Endothelial cell of umbilical vein (primary cell): ENCODE measurements around the gene CAMK2G. TPM values are rescaled to one million over a fixed set of nuclear protein-coding genes. Genes with fewer than 3 reads are reported as not detected.

ENCODE experiments used
- BruUV-seq: library from RNA; stranded (reverse); fragments of 400-500 nt; replicated peaks from 2 replicates; lab custom pipeline; 2021; lab: Mats Ljungman, UMichigan
- CTCF ChIA-PET: fragments of 300-600, 350-600 bp; sonication (Branson Sonifier 250); formaldehyde crosslinking; loops from one replicate; lab custom pipeline; 2021; ENCODE audit warnings: antibody characterized with exemption, inconsistent platforms; lab: Charles Lee
- POLR2A ChIA-PET: fragments of 300-600, 350-600 bp; sonication (Branson Sonifier 250); formaldehyde crosslinking; loops from one replicate; lab custom pipeline; 2021; ENCODE audit warnings: antibody characterized with exemption, inconsistent platforms; lab: Charles Lee
- DNase-seq: peaks from one replicate; pipeline ENCODE4 v3.0.0-alpha.2; 2011; ENCODE audit warnings: low read depth, low spot score
- FAIRE-seq: peaks from 2 replicates; lab custom pipeline; 2011; peaks lifted over from hg19 to GRCh38; lab: Jason Lieb, UNC
- H2AFZ ChIP-seq: 2 replicates; pipeline ENCODE4 v1.6.0; 2012; ENCODE audit warnings: low read depth, low read length, control low read depth, inconsistent platforms
- H3K27ac ChIP-seq: 2 replicates; pipeline ENCODE4 v1.5.1; 2011; ENCODE audit warnings: low read depth, mild to moderate bottlenecking, control low read depth, low read length, moderate library complexity; ENCODE audit not compliant: insufficient read depth
- H3K27me3 ChIP-seq, 2 experiments: 2 replicates each; pipeline versions ENCODE4 v1.6.0 to v1.6.1; 2011; ENCODE audit warnings: low read length in 2 of 2, mixed read lengths in 1 of 2; ENCODE audit not compliant: control insufficient read depth in 2 of 2, insufficient read depth in 2 of 2
- H3K36me3 ChIP-seq, 2 experiments: 2 replicates in 1 of 2; 3 replicates in 1 of 2; pipeline ENCODE4 v1.5.1; 2011; ENCODE audit warnings: low read length in 2 of 2, mild to moderate bottlenecking in 1 of 2, moderate library complexity in 1 of 2; ENCODE audit not compliant: control insufficient read depth in 2 of 2, insufficient read depth in 2 of 2; ENCODE audit errors: extremely low read depth in 1 of 2
- H3K4me1 ChIP-seq: 3 replicates; pipeline ENCODE4 v1.5.1; 2011; ENCODE audit warnings: mild to moderate bottlenecking, low read length; ENCODE audit not compliant: control insufficient read depth, insufficient read depth; ENCODE audit errors: extremely low read depth
- H3K4me2 ChIP-seq: 2 replicates; pipeline ENCODE4 v1.6.1; 2011; ENCODE audit warnings: low read length, control low read depth, mixed read lengths; ENCODE audit not compliant: insufficient read depth
- H3K4me3 ChIP-seq, 3 experiments: fragments of 200-600 bp in 1 of 3; sonication (generic), shearing (Covaris generic) in 1 of 3; replicated peaks in 1 of 3; 2 replicates each; pipeline ENCODE4 v1.5.1; 2011 to 2016; ENCODE audit warnings: control low read depth in 3 of 3, low read length in 3 of 3, mild to moderate bottlenecking in 2 of 3, inconsistent platforms in 1 of 3, low read depth in 1 of 3, moderate library complexity in 1 of 3; ENCODE audit not compliant: insufficient read depth in 1 of 3
- H3K79me2 ChIP-seq: 2 replicates; pipeline ENCODE4 v1.6.0; 2012; ENCODE audit warnings: low read length, inconsistent platforms; ENCODE audit not compliant: control insufficient read depth, insufficient read depth
- H3K9ac ChIP-seq: replicated peaks from 2 replicates; pipeline ENCODE3; 2011; ENCODE audit warnings: low read length, control low read depth; ENCODE audit not compliant: insufficient read depth; ENCODE audit errors: extremely low read depth
- H3K9me1 ChIP-seq: replicated peaks from 3 replicates; pipeline ENCODE4 v1.6.0; 2011; ENCODE audit warnings: mild to moderate bottlenecking, low read length; ENCODE audit not compliant: control insufficient read depth, insufficient read depth; ENCODE audit errors: extremely low read depth
- H3K9me3 ChIP-seq: replicated peaks from 2 replicates; pipeline ENCODE4 v1.5.1; 2012; ENCODE audit warnings: low read length, inconsistent platforms; ENCODE audit not compliant: control insufficient read depth, insufficient read depth
- H4K20me1 ChIP-seq: replicated peaks from 2 replicates; pipeline ENCODE3; 2011; ENCODE audit warnings: mild to moderate bottlenecking, low read length; ENCODE audit not compliant: control insufficient read depth, insufficient read depth; ENCODE audit errors: extremely low read depth
- CTCF ChIP-seq, 2 donors: IDR thresholded peaks; 1 replicate in 1 of 2; 2 replicates in 1 of 2; pipeline ENCODE4 v1.5.1; 2011; ENCODE audit warnings: low read length in 2 of 2, mild to moderate bottlenecking in 2 of 2, moderate library complexity in 2 of 2, control low read depth in 1 of 2, inconsistent platforms in 1 of 2, low read depth in 1 of 2; ENCODE audit not compliant: insufficient read depth in 1 of 2; ENCODE audit errors: extremely low read depth in 1 of 2
- EZH2 ChIP-seq: IDR thresholded peaks from 2 replicates; pipeline ENCODE4 v1.6.1; 2012; ENCODE audit warnings: borderline replicate concordance, low read depth, mild to moderate bottlenecking, moderate library complexity, low read length, inconsistent platforms; ENCODE audit not compliant: severe bottlenecking
- FOS ChIP-seq: IDR thresholded peaks from 2 replicates; pipeline ENCODE4 v1.6.1; 2011; ENCODE audit warnings: mild to moderate bottlenecking, low read length, moderate library complexity, borderline replicate concordance; ENCODE audit not compliant: insufficient read depth
- GATA2 ChIP-seq: IDR thresholded peaks from 2 replicates; pipeline ENCODE4 v1.7.0; 2011; ENCODE audit warnings: low read depth, mild to moderate bottlenecking, moderate library complexity, mixed read lengths, low read length; ENCODE audit not compliant: insufficient read length, insufficient read depth
- JUN ChIP-seq: IDR thresholded peaks from 2 replicates; pipeline ENCODE4 v1.6.1; 2011; ENCODE audit warnings: borderline replicate concordance, low read depth; ENCODE audit not compliant: insufficient read length, insufficient read depth
- MAX ChIP-seq: IDR thresholded peaks from 2 replicates; pipeline ENCODE4 v1.6.1; 2011; ENCODE audit not compliant: insufficient read depth, insufficient read length
- MYC ChIP-seq: IDR thresholded peaks from one replicate; pipeline ENCODE4 v1.6.1; 2011; ENCODE audit warnings: mild to moderate bottlenecking, low read depth, low read length
- POLR2A ChIP-seq: IDR thresholded peaks from 2 replicates; pipeline ENCODE4 v1.6.1; 2012; ENCODE audit warnings: low read depth, mild to moderate bottlenecking, control low read depth, low read length
- POLR2AphosphoS5 ChIP-seq: IDR thresholded peaks from 2 replicates; pipeline ENCODE4 v1.6.1; 2012; ENCODE audit warnings: low read depth, mild to moderate bottlenecking, control low read depth, low read length, moderate library complexity; ENCODE audit not compliant: insufficient read depth
- dilution Hi-C: fragments of 300-500 bp; cut with MboI; formaldehyde crosslinking; loops from one replicate; pipeline ENCODE4 v1.15.0; 2019; ENCODE audit warnings: low sequenced_read_pairs; ENCODE audit not compliant: extremely low pct_ligation_motif_present
- intact Hi-C: fragments of 100-400 bp; cut with micrococcal nuclease; formaldehyde crosslinking; loops from one replicate; pipeline ENCODE4 v1.10.0; 2022
- polyA plus RNA-seq, 4 experiments: library from polyadenylated mRNA; depleted of rRNA in 3 of 4; stranded (reverse) in 3 of 4; unstranded in 1 of 4; fragments of >200 nt; gene quantifications; 2 replicates each; pipeline versions ENCODE4 v1.2.1 to v1.2.3, GENCODE V29; 2011 to 2012; ENCODE audit warnings: missing spikeins in 1 of 4
- total RNA-seq: library from RNA; stranded (reverse); gene quantifications from 2 replicates; pipeline ENCODE4 v1.2.3, GENCODE V29; 2021

Gene CAMK2G
- total and polyA plus RNA-seq, 2 donors (not counting 3 experiments of a cell fraction or from before 2014, with no cell fraction given): 27.2 to 33.6 TPM

- POLR2A ChIA-PET: no interaction called here
- peaks cover 0 to 14% of the 10 kb centered on the region in 2 experiments for H3K36me3 ChIP-seq
- H3K9me1 ChIP-seq: no peaks in the 10 kb centered on the region
- H2AFZ ChIP-seq: no peak overlapping the region
- no peaks in the 10 kb centered on the region for H3K79me2 ChIP-seq
- H3K4me3 ChIP-seq: no peak overlapping the region
- no peak overlapping the region for H3K9ac ChIP-seq
- TF ChIP-seq FOS (no peak), CTCF (IDR thresholded peaks at IDR 0.05; ENCODE audit: extremely low read depth in 1 of 2, insufficient read depth in 1 of 2, low read depth in 1 of 2, low read length in 2 of 2) (no peak), MAX (no peak), POLR2A (no peak), GATA2 (no peak), MYC (no peak), JUN (no peak), POLR2AphosphoS5 (no peak), EZH2 (no peak)
- no peak overlapping the region for H3K4me2 ChIP-seq
- intact Hi-C loops: no loop called here
- dilution Hi-C loops: no loop called here
- no peaks in the 10 kb centered on the region for H4K20me1 ChIP-seq
- DNase-seq (no peak), FAIRE-seq (no peak)
- peaks cover 10% of the 10 kb centered on the region for H3K4me1 ChIP-seq
- H3K9me3 ChIP-seq: no peaks in the 10 kb centered on the region
- no peaks in the 10 kb centered on the region for H3K27me3 ChIP-seq
- CTCF ChIA-PET: interaction anchor here (1.3 to 5.8 kb wide), 2 partner anchors 12 kb away, joined by 3 to 54 read pairs; no protein-coding TSS in a partner anchor
- BruUV-seq: no TSS peak
- no peak overlapping the region for H3K27ac ChIP-seq
Observed at GRCh38 chr10:73824146-73824725, 50.1 kb downstream of the CAMK2G start.
